Stimulated activated CD8-positive, alpha-beta memory T cell treated with anti-CD3 and anti-CD28 coated beads, Interleukin-2, amount 100 ng/mL, for 48 hours (primary cell): ENCODE results near the gene MED10.

ENCODE experiments used
- DNase-seq, 2 donors: peaks; one replicate each; pipeline ENCODE4 v3.0.0-alpha.2; 2020; ENCODE audit warnings: low read depth in 2 of 2

MED10 gene, protein sequence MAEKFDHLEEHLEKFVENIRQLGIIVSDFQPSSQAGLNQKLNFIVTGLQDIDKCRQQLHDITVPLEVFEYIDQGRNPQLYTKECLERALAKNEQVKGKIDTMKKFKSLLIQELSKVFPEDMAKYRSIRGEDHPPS

DNA sequence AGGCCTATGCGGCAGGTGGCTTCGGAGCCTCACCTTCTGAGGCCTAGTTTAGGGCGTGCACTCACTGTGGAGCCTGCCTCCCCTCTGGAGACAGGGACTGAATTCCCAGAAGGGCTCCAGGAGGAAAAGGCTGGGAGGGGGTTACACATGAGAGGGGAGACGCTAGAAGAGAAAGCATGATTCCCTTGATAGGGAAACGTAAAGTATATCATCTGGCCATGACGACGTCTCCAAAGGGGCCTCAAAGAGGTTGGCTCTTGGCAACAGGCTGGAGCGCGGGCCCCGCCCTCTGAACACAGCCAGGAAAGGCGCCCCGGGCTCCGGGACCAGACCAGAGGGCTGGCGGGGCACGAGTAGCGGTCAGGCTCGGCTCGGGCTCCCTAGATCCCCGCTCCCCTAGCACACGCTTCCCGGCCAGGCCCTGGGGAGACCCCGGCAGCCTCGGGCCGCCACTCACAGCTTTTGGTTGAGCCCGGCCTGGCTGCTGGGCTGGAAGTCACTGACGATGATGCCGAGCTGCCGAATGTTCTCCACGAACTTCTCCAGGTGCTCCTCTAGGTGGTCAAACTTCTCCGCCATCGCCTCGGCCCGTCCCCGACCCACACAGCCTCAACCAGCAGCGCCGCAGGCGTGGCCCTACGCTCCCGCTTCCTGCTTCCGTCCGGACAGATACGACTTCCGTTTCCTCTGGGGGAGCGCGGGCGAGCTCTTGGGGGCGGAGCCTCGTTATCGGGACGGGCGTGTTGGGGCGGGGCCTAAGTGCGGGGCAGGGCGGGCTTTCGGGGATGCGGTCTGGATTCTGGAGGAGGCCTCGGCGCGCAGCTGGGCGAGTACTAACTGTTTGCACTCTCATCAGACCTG, at the start of gene MED10:
Gene MED10 (minus strand): TSS at position 643 of the 861 bp plus-strand sequence. CDS start 64 bp downstream, at position 579.
- peak; percentile 92 to 95 for DNase-seq

DNA sequence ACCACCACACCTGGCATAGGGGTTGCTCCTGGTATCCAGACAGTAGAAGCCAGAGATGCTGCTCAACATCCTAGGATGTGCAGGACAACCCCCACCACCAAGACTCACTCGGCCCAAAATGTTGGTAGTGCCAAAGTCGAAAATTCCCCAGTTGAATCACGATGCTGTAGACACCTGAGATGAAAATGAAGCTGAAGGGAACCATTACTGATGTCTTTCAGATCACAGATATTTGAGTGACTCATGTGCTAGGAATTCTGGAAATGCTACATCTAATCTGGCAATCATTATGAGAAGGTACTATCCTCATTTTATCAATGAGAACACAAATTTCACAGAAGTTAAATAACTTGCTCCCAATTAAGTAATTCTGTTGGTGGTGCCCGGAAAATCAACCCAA, 49.3 kb upstream of the MED10 start:
- DNase-seq: no peak

- no peak for DNase-seq
Measured at GRCh38 chr5:6424700-6425099, 46.4 kb upstream of the MED10 start.

GRCh38 chr5:6424110-6424659, 45.8 kb upstream of the MED10 start:
- DNase-seq: no peak

DNA sequence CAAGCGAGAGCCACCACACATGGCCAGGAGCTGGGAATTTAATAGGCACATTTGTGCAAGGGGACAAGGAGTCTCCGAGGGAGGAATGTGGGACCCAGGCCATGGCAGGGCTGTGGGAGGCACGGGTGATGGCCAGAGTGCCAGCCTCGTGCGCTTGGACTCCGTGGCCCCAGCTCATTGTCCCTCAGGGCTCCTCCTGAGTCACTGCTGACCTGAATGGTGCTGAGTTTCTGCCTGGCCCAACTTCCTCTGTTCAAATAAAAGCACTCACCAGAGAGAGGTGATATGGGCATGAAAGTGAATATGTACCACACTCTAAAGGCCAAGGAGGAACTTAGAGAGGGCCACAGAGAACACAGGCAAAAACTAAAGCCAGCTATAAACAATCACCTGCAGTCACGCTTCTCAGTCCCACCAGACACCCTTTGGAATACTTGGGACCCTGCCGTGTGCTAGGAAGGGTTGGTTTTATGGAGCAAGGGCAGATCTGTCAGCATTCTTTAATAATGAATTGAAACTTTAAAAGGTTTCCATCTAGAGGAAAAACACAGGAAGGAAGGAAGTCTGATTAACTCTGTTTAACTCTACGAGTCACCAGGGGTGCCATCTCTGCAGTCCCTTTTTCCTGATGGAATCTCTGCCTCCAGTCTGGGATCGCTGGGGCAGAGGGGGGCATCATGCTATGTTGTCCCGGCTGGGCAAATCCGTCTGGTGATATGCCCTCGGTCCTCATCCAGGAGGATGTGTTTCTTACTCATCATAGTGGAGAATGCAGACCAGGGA, 45.2 kb upstream of the MED10 start:
- no peak for DNase-seq

DNA sequence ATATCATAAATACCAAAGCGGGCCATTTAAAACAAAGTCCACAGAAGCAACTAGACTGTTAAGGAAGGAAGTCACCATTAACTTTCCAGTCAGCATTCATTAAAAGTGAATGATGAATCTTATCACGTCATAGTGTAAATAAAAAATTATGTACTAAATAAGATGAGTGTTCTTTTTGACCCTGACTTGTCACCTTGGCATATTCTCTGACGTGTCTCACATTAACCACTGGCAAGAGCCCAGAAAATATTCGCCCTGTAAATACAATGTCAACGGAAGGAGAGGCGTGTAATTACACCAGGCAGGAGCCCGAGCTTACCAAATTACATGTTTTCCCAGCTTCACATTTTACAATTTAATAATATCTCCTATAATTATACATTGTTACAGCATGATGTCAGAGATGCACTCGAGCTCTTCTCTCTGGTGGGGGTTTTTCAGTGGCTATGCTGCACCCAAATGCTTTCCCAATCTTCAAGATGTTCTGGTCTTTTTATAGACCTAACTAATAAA, 41.0 kb upstream of the MED10 start:
- no peak for DNase-seq

- no peak for DNase-seq
Measured at GRCh38 chr5:6418679-6419276, 40.4 kb upstream of the MED10 start.

- no peak for DNase-seq
Measured at GRCh38 chr5:6417657-6418056, 39.3 kb upstream of the MED10 start.

DNA sequence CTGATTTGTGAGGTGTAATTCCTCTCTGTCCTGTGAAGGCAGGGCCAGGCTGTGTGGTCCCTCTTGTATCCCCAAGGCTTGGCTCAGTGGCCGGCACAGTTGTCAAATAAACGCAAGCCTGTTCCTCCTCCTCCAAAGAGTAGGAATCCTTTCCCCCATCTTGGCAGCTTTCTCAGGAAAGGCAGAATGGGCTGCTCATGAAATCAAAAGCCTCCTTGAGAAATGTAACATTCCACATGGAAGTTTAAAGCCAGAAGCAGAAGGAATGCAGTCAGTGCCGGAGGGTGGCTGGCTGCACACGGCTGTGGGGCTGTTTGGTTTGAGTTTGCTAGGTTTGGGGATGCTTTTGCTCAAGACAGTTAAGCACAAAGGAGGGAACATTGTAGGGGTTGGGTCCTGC, 34.5 kb upstream of the MED10 start:
- no peak for DNase-seq

DNA sequence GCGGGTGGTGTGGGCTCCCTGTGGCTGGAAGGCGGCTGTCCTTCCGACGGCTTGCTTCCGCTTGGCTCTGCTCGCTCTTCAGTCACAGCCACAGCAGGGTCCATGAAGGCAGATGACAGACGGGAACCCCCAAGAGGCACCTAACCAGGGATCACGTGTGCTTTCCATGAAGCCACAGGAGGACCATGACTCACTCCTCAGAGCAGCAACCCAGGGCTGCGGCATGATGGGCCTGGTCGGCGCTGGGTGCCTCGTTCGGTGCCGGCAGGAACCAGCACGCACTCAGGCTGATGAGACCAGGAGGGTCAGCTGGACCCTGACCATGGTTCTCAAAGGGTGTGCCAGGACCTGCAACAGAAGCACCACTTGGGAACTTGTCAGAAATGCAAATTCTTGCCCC, 32.8 kb upstream of the MED10 start:
- DNase-seq: no peak

DNA sequence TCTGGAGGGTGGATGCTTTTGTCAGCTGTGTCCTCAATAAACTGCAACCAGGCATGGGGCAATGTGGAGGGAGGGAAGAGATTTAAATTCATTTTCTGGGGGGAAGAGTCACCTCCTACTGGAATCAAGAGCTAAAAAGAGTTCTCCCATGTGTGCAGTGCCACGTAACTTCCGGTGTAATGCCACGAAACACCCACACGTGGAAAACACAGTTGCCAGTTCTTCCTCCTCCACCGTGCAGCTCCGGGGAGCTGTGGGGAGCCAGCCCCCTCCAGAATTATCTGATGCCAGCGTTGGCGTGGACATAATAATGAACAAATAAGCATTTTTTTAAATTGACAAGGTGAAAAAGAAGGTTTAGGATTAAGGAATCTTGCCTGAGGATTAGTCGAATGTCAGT, 32.1 kb upstream of the MED10 start:
- no peak for DNase-seq

DNA sequence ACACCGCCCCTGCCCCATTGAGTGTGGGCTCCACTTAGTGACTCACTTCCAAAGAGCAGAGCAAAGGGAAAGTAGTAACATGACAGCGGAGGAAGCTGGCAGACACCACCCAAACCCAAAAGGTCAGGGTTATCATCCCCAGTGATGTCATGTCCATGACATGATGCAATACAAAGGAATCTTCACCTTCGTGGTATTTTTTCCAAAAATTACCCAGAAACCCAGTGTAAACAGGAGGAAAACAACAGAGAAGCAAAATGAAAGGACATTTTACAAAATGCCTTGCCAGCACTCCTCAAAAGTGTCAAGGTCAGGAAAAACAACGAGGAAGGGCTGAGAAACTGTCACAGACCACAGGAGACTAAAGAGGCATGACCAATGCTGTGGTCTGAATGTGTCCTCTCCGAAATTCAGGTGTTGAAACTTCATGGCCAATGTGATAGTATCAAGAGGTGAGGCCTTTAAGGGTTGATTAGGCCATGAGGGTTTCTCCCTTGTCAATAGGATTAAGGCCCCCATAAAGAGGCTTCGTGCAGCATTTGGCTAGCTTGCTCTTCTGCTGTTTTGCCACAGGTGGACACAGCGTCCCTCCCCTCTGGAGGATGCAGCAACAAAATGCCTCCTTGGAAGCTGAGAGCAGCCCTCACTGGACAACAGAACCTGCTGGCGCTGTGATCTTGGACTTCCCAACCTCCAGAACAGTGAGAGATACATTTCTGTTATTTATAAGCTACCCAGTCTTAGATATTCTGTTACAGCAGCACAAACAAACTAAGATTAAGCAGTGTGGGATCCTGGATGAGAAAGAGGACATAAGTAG, 30.5 kb upstream of the MED10 start:
- DNase-seq: no peak

DNA sequence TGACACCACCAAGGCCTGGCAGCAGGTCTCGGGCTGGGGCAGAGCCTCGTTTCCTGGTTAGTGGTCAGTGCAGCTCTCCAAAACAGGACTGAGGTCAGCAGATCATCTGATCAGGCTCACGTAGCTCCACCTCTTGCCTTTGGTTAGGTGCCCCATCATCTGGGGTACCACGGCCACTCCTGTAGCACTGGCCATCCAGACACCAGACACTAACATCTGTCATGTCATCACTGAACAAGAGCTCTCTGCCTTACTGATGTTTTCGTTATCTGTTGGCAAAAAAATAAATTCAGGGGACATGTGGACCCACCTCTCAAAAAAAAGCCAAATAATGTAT, 29.9 kb upstream of the MED10 start:
- DNase-seq: no peak

DNA sequence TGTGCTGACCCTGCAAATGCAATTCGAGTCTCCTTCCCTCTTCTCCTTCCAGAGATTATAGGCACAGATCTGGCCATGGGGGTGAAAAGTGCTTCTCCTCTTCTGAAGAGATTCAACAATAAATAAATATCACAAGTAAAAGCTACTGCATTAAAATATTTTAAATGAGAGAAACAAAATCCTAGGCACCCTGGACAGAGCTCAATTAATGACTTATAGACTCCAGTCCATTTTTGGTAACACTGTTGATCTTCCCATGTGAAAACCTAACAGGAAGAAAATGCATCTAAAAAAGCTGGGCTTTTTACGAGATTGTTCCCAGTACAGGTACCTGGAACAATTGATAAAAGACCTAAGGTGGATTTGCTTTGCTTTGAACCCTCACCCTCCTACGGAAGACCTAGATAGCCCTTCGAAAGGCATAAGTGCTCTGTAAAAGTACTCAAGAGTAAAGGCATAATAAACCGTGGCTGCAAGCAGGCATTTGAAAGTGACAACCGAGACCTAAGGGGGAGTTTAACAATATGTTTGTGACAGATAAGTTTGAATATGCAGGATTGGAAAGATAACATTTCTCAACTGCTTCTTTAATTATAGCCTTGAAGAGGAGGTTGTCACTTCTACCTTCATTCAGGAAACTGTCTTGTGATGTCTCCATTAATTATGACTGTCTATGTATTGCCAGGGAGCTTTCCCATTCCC, 29.4 kb upstream of the MED10 start:
- no peak for DNase-seq

- no peak for DNase-seq
Measured at GRCh38 chr5:6405591-6405990, 27.2 kb upstream of the MED10 start.

DNA sequence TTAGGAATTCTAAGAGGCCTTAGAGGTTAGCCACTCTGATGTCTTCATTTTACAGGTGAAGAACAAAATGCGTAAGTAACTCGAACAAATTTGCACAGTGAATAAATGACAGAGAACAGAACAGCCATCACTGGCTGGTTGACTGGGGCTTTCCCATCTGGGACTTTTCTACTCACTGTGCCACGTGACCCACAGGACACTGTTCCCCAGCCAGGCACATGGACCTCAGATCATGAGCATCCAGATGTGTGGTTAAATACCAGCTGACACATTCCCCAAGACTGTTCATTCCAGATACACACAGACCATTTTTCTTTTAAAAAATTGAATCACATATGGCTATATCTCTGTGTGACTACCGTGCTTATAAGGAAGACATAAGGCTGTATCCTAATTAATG, 25.8 kb upstream of the MED10 start:
- DNase-seq: no peak

GRCh38 chr5:6403416-6403815, 25.1 kb upstream of the MED10 start:
- no peak for DNase-seq

GRCh38 chr5:6402939-6403338, 24.6 kb upstream of the MED10 start:
- no peak for DNase-seq

- DNase-seq: no peak
Measured at GRCh38 chr5:6401410-6401809, 23.1 kb upstream of the MED10 start.
